ENCODE data around the gene ITGB6. TPM values are rescaled to one million over a fixed set of nuclear protein-coding genes. Genes with fewer than 3 reads are reported as not detected.

The ITGB6 gene
- total RNA-seq, 1 donor from 2014 or later, result not detected

DNA sequence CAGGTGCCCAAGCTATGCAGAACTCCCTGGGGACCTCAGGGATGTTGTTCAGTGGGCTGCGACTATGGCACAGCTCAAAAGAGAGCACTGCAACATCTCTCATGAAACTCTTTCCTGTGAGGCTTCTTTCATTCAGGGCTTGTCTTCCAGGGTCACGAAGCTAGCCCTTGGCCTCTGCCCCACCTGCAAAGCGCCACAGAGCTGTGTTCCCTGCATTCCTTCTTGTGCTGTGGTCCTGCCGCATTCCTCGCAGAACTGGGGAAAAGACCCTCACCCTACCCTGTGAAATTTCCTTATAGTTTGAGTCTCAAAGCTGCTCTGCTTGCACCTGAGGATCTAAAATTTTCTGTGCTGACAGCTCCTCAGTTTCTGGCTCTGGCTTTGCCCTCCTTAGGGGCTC, 26.3 kb upstream of the ITGB6 start:
- Mint-ChIP-seq H3K27ac (peak overlapping the region; percentile 16), H3K4me3 (no peak overlapping the region), H3K27me3 (ENCODE audit: insufficient read depth, low read depth) (peaks cover 3% of the 10 kb centered on the region), H3K4me1 (peaks cover 29% of the 10 kb centered on the region), H3K36me3 (no peaks in the 10 kb centered on the region), H3K9me3 (peaks cover 3% of the 10 kb centered on the region)
- Histone ChIP-seq H3K36me3 (no peaks in the 10 kb centered on the region), H3K27ac (no peak overlapping the region), H4K20me1 (ENCODE audit: low read depth) (no peaks in the 10 kb centered on the region), H3K4me2 (no peak overlapping the region), H2AFZ (replicated peaks) (no peak overlapping the region), H3K4me3 (no peak overlapping the region), H3K27me3 (no peaks in the 10 kb centered on the region), H3K9me3 (ENCODE audit: low read depth) (no peaks in the 10 kb centered on the region), H3K9ac (no peak overlapping the region), H3K4me1 (peaks cover 1% of the 10 kb centered on the region), H3K79me2 (ENCODE audit: low read depth) (no peaks in the 10 kb centered on the region), H3F3A (ENCODE audit: low read depth) (no peaks in the 10 kb centered on the region)
- TF ChIP-seq, protein P1, sequence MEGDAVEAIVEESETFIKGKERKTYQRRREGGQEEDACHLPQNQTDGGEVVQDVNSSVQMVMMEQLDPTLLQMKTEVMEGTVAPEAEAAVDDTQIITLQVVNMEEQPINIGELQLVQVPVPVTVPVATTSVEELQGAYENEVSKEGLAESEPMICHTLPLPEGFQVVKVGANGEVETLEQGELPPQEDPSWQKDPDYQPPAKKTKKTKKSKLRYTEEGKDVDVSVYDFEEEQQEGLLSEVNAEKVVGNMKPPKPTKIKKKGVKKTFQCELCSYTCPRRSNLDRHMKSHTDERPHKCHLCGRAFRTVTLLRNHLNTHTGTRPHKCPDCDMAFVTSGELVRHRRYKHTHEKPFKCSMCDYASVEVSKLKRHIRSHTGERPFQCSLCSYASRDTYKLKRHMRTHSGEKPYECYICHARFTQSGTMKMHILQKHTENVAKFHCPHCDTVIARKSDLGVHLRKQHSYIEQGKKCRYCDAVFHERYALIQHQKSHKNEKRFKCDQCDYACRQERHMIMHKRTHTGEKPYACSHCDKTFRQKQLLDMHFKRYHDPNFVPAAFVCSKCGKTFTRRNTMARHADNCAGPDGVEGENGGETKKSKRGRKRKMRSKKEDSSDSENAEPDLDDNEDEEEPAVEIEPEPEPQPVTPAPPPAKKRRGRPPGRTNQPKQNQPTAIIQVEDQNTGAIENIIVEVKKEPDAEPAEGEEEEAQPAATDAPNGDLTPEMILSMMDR (IDR thresholded peaks at IDR 0.05), result no peak
- TF ChIP-seq EZH2phosphoT487 (IDR thresholded peaks at IDR 0.05) (no peak), EZH2 (IDR thresholded peaks at IDR 0.05) (no peak)
- DNase-seq (ENCODE audit: low spot score), result no peak

DNA sequence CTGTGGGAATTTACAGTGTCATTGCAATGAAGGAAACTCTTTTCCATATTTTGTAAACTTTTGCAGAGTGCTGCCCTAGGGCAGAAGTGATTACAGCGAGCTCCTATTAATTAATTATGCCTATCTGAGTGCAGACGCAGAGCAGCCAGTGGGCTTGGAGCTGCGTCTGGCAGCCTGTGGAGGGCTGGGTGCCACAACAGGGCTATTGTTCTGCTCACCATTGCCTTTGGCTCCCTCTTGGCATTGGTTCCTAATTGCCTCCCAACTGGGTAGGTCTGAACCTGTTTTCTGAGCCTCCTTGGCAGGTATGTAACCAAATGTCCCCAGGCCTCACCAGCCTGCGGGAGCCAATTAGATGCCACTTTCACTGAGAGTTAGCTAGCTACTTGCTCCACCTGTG, 25.6 kb upstream of the ITGB6 start:
- Histone ChIP-seq H3K27me3 (no peaks in the 10 kb centered on the region), H3K4me1 (peaks cover 8% of the 10 kb centered on the region), H3K36me3 (no peaks in the 10 kb centered on the region), H3K4me3 (no peak overlapping the region), H3K9ac (no peak overlapping the region), H3F3A (ENCODE audit: low read depth) (no peaks in the 10 kb centered on the region), H4K20me1 (ENCODE audit: low read depth) (no peaks in the 10 kb centered on the region), H2AFZ (replicated peaks) (no peak overlapping the region), H3K79me2 (ENCODE audit: low read depth) (no peaks in the 10 kb centered on the region), H3K27ac (no peak overlapping the region), H3K9me3 (ENCODE audit: low read depth) (no peaks in the 10 kb centered on the region), H3K4me2 (no peak overlapping the region)
- Mint-ChIP-seq H3K9me3 (peaks cover 3% of the 10 kb centered on the region), H3K27ac (no peak overlapping the region), H3K4me1 (peaks cover 35% of the 10 kb centered on the region), H3K4me3 (no peak overlapping the region), H3K36me3 (no peaks in the 10 kb centered on the region), H3K27me3 (ENCODE audit: insufficient read depth, low read depth) (peaks cover 6% of the 10 kb centered on the region)
- TF ChIP-seq, protein P1 (IDR thresholded peaks at IDR 0.05), result no peak
- TF ChIP-seq EZH2 (IDR thresholded peaks at IDR 0.05), result no peak
- no peak for TF ChIP-seq EZH2phosphoT487 (IDR thresholded peaks at IDR 0.05)
- DNase-seq (ENCODE audit: low spot score), result no peak

DNA sequence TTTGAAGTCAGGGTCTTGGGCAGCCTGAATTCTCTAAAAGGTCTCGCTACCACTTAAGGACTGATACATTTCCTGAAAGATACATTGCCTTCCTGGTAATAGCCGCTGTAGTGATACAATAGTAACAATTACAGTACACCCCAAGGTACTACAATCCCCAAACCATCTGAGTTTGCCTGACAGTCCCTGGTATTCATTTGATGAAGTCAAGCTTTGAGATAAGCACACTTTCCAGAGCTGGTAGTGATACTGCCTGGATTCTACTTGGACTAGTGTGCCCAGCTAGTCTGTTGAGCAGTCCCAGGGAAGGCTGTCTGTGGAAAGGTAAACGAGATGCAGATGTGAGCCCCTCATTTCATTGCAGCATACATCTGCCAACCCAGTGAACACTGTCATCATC, 24.4 kb upstream of the ITGB6 start:
- Mint-ChIP-seq H3K27me3 (ENCODE audit: insufficient read depth, low read depth) (peaks cover 10% of the 10 kb centered on the region), H3K4me3 (no peak overlapping the region), H3K9me3 (peaks cover 3% of the 10 kb centered on the region), H3K36me3 (no peaks in the 10 kb centered on the region), H3K27ac (no peak overlapping the region), H3K4me1 (peaks cover 36% of the 10 kb centered on the region)
- Histone ChIP-seq H3K79me2 (ENCODE audit: low read depth) (no peaks in the 10 kb centered on the region), H3K27ac (no peak overlapping the region), H2AFZ (replicated peaks) (no peak overlapping the region), H3K4me3 (no peak overlapping the region), H3K27me3 (no peaks in the 10 kb centered on the region), H3F3A (ENCODE audit: low read depth) (no peaks in the 10 kb centered on the region), H3K4me2 (no peak overlapping the region), H3K9ac (no peak overlapping the region), H3K9me3 (ENCODE audit: low read depth) (no peaks in the 10 kb centered on the region), H3K36me3 (no peaks in the 10 kb centered on the region), H3K4me1 (peaks cover 11% of the 10 kb centered on the region), H4K20me1 (ENCODE audit: low read depth) (no peaks in the 10 kb centered on the region)
- TF ChIP-seq, protein P1 (IDR thresholded peaks at IDR 0.05), result no peak
- TF ChIP-seq EZH2 (IDR thresholded peaks at IDR 0.05), result no peak
- TF ChIP-seq EZH2phosphoT487 (IDR thresholded peaks at IDR 0.05), result no peak
- DNase-seq (ENCODE audit: low spot score), result no peak

Measured in neural progenitor cell (in vitro differentiated cells).